ENCODE measurements around the gene TTC39B.

- TF ChIP-seq ZNF416 (tag by site-specific recombination; IDR thresholded peaks at IDR 0.05), result no peak
- no peak for TF ChIP-seq ZNF248 (tag by site-specific recombination; IDR thresholded peaks at IDR 0.05)
- TF ChIP-seq CTCF (tag by site-specific recombination; IDR thresholded peaks at IDR 0.05), result no peak
- TF ChIP-seq ZBTB20 (tag by site-specific recombination; IDR thresholded peaks at IDR 0.05), result no peak
- TF ChIP-seq ZSCAN5A (tag by site-specific recombination; IDR thresholded peaks at IDR 0.05), result no peak
- no peak for TF ChIP-seq GLI4 (tag by site-specific recombination; IDR thresholded peaks at IDR 0.05)
- TF ChIP-seq WT1 (tag by site-specific recombination; IDR thresholded peaks at IDR 0.05), result no peak
- TF ChIP-seq ZNF133 (tag by site-specific recombination; IDR thresholded peaks at IDR 0.05), result no peak
- no peak for TF ChIP-seq ZBTB17 (tag by site-specific recombination; IDR thresholded peaks at IDR 0.05)
- TF ChIP-seq ZNF530 (tag by site-specific recombination; IDR thresholded peaks at IDR 0.05; ENCODE audit: low read depth), result no peak
Measured at GRCh38 chr9:15264918-15265317, 42.1 kb downstream of the TTC39B start.
